NK-92 (cell line): ENCODE results near the gene YDJC.
"Not testable (repeated sequence)": the region's sequence is repeated elsewhere in the genome, so short reads cannot be mapped to it uniquely, and the experiment has no call there.

ENCODE experiments used
- DNase-seq: peaks from one replicate; lab custom pipeline; 2025; ENCODE audit not compliant: unreplicated experiment; lab: John Stamatoyannopoulos, UW

The YDJC gene

DNA sequence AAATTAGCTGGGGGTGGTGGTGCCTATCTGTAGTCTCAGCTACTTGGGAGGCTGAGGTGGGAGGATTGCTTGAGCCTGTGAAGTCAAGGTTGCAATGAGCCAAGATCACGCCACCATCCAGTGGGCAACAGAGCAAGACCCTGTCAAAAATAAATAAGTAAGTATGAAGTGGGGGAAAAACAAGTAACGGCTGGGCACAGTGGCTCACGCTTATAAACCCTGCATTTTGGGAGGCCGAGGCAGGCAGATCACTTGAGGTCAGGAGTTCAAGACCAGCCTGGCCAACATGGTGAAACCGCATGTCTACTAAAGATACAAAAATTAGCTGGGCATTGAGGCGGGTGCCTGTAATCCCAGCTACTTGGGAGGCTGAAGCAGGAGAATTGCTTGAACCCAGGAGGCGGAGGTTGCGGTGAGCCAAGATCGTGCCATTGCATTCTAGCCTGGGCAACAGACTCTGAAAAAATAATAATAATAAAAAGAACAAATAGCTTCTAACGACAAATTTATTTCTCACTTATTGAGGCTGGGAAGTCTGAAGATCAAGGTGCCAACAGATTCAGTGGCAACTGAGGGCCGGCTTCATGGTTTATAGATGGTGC lies 20.2 kb downstream of the YDJC start:
- not testable (repeated sequence) for DNase-seq

DNA sequence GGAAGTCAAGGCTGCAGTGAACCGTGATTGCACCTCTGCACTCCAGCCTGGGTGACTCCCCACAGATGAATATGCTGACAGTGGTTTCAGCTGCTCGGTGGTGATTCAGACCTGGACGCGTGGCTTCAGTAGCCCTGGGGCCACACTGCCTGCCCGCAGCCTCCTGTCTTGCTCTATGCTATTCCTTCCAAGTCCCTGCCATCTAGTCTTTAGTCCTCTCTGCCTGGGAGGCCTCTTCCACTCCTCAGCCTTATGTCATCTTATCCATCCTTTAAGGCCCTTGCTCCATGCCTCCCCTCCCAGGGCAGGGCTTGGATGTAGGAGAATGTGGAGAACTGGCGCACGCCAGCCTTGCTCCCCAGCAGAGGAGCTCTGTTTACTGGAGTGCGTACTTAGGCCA lies 23.0 kb downstream of the YDJC start:
- no peak for DNase-seq

DNA sequence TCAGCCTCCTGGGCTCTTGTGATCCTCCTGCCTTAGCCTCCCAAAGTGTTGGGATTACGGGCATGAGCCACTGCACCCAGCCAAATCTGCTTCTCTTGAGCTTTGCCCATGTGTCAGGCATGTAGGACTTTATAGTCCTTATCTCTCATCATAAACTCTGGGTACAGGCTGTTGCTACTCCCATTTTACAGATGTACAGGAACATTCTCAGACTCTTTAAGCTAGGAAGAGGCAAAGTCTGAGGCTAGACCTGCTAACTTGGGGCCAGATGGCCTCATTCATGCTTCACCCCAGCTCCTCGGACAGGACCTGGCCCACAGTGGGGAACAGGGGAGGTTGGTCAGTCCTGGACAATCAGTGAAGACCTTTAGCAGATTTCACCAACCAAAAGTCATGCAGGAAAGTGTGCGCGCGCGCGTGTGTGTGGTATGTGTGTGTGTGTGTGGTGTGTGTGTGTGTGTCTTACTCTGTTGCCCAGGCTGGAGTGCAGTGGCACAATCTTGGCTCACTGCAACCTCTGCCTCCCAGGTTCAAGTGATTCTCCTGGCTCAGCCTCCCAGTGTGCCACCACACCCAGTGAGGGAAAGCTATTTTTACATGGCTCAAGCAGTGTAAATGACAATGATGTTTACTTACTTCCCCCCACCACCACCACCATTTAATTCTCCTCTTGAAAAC lies 23.8 kb downstream of the YDJC start:
- DNase-seq: no peak

DNA sequence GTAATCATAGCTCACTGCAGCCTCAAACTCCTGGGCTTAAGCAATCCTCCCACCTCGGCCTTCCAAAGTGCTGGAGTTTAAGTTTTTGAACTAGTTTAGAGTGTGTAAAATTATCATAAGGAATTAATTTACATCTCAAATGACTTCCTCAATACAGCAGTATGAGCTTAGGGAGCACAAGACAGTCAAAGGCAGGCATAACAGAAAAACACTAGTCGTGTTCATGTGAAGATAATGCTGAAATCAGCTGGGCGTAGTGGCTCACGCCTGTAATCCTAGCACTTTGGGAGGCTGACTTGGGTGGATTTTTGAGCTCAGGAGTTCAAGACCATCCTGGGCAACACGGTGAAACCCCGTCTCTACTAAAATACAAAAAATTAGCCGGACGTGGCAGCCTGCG lies 25.8 kb downstream of the YDJC start:
- DNase-seq: no peak

DNA sequence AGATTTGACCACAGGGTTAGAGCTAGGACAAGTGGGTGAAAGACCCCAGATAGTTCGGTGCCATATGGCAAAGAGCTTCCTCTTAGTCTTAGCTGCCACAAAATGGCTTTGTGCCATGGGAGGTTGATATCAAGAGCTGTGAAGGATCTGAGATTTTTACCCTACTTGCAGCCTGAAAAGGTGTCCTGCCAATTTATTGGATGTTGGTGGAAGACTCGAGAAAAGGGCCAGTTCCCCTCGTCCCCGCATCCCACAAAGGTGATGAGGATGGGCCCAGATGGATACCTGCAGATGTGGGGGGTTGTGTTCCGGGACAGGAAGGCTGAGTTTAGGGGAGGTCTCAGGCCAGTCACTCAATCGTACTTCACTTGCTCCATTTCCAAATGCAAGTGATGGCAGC lies 27.2 kb downstream of the YDJC start:
- no peak for DNase-seq

DNA sequence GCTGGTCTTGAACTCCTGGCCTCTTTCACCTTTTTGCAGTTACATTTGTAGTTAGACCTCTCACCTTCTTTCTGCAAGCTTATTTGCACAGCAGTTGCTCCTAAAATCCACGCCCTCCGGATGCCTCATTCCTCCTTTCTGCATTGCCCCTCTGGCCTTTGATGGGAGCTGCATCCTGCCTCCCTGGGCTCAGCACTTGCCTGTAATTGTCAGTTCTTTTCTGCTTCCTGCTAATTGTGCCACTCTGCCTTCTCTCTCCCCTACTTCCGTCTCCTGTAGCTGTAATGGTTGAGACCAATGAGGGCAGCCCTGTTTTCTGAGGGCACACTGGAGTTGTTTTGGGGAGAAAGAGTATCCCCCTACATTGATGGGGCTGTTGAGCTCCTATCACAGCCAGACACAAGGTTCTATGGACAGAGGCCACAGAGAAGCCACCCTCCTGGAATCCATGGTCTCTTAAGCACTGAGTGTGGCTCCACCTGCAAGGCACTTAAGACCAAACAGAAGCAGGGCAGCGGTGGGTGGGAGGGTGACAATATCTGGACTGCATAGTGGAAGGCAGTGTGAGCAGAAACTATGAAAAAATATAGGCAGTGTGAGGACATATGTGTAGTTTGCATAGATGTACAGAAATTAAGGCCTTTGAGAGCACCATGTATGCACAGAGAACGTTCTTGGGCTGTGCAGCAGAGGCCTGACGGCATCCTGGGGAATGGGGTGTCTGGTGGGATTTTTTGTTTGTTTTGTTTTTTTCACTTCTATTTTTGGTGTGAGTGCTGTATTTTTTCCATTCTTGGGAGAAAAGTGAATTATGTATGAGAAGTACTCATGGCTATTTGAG lies 30.5 kb downstream of the YDJC start:
- DNase-seq: no peak

DNA sequence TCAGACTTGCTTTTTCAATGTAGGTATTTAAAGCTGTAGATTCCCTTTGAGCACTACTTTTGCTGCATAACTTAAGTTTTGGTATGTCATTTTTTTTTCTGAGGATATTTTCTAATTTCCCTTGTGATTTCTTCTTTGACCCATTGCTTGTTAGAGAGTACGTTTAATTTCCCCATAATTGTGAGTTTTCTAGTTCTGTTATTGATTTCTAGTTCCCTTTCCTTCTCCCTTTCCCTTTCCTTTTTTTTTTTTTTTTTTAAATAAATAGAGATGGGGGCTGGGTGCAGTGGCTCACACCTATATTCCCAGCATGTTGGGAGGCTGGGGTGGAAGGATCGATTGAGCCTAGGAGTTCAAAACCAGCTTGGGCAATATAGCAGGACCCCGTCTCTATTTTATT lies 31.5 kb downstream of the YDJC start:
- DNase-seq: no peak

DNA sequence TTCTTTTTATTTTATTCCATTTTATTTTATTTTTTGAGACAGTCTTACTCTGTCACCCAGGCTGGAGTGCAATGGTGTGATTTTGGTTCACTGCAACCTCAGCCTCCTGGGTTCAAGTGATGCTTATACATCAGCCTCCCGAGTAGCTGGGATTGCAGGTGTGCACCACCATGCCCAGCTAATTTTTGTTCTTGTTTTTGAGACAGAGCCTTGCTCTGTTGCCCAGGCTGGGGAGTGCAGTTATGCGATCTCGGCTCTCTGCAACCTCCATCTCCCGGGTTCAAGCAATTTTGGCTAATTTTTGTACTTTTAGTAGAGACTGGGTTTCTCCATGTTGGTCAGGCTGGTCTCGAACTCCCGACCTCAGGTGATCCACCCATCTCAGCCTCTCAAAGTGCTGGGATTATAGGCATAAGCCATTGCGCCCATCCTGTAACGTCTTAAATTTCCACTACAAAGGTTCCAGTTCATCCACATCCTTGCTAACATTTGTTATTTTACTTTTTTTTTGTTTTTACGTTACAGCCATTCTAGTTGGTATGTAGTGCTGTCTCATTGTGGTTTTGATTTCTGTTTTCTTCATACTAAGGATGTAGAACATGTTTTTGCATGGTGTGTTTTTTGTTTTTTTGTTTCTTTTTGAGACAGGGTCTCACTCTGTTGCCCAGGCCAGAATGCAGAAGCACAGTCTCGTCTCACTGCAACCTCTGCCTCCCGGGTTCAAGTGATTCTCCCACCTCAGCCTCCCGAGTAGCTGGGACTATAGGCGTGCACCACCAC lies 33.3 kb downstream of the YDJC start:
- DNase-seq: not testable (repeated sequence)

DNA sequence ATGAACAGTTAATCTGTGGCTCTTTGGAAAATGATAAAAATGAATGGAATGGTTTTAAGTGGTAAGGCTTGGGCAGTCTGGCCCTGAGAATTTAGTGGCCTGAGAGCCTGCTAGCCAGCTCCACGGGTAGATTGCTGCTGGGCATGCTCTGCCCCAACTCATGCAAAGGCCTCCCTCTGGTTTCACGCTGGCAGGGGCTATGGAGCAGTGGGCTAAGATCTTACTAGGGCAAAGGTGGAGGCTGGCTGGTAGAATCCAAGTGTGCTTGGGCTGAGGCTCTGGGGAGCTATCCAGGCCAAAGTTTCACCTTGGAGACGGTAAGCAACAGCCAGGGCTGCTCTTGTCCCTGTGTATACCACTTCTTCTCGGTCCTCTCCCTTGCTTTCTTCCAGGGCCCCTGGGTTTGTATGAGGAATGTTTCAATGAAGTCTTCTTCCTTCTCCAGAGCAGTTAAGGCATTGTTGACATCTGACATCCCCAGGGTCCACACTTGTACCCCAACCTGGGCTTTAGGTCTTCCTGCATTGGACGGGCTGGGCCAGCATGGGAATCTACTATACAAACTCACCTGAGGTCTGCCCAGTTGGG lies 34.9 kb downstream of the YDJC start:
- no peak for DNase-seq

DNA sequence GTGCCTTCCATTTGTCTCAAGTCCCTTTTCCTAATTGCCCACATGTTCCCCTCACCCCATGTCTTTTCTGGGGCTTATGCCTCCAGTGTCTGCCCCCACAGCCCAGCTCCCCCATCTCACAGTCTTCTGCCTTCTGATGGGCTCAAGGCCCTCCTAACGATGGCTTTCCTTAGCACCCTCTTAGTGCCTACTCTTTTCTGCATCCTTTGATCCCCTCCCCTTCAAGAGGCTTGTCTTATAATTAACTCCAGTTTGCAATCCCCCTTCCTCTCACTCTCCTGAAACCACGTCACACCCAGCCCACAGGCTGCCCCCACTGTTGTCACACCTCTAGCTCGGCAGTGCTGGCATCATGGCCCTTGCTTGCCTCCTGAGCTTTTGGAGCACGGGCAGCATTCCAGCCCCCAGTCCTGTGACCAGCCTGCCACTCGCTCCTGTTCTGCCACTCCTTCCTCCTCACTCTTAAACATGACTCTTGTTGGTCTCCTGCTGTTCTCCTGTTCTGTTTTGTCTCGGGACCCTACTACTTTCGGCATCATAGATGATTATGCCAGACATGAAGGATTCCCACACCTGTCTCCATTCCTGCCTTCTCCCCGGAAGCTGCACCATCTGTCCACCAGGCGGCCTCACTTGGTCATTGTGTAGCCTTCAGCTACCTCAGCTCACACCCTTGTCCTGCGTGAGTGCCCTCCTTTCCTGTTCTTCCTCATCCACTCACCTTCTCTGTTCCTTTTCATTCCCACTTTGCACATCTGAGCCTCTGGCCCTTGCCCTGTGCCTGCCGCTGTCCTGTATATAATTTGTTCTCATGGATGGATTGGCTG lies 36.2 kb downstream of the YDJC start:
- DNase-seq: no peak

DNA sequence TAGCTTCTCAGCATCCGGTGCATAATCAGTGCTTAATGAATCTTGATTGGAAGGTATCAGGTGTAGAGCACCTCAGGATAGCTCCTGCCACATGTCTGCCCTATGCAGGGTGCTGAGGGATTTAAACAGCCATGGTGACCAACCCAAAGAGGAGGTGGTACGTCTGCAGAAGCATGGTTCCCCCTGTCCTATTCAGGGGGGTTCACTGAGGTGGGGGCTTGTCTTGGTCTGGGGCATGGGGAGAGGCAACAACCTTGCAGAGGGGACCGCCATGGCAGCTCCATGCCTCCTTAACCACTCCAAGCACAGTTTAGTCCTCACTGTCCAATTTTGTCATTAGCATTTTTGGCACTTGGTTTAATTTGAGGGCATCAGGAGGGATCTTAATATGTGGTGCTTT lies 37.4 kb downstream of the YDJC start:
- DNase-seq: no peak

DNA sequence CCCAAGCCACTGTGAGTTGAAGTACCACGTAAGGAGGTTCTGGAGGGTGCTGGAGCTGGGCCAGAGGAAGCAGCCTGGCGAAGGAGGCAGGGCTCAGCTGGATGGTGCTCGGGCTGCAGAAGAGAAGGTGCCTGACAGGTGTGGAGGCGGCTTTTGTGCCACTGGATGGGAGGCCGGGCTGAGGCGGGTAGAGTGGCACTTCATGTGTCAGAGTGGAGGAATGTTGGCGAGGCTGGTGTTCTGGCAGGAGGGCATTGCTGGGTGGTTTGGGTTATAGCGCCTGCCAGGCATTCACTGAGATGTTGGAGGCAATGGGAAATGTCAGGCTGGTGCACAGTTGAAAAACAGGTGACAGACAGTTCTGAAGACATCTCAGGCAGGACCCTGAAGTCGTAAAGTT lies 38.1 kb downstream of the YDJC start:
- no peak for DNase-seq

DNA sequence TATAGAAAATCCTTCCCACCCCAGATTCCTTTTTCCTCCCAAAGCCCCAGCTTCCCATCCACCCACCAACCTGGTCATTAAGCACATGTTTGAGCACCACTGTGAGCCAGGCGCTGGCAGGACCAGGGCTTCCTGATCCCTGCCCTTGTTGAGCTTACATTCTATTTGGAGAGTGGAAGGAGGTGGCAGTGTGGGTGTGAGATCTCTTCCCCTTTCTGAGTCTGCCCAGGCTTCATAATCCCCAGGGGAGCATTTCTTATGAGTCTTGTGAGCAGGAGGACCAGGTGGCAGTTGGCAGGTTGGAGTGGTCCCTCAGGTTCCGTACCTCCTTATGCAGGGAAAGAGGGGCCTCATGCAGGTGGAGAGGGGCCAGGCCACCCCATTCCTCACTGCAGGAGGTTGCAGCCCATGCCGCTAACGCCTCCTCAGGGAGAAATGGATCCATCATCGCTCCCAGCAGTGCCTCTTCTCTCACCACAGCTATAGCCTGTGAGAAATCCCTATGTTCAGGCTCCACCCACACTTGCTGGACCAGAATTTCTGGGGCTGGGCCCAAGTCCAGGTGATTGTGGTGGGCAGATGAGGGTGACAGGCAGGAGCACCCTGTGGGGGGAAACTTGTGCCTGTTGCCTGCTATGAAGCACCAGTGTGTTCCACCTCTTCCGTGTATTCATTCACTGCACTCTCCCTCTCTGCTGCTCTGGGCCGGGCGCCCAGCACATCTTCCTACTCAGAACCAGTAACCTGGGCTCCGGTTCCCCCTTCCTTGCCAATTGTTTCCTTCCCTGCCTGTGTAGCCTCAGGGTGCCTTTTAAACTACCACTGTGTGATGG lies 38.8 kb downstream of the YDJC start:
- DNase-seq: no peak

DNA sequence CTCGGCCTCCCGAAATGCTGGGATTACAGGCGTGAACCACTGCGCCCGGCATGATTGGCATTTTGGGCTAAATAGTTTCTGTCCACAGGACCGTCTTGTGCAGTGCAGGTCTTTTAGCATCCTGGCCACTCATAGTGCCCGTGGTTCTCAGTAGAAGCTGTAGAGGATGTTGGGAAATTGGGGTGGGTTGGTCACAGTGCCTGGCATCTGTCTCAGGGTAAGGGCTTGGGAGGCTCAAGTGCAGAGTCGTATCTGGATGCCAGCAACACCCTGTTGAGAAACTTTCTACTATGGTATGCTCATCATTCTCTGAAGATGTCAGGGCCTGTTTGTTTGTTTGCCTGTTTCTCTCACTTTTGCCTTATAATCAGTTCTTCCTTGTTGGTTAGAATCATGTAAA lies 40.4 kb downstream of the YDJC start:
- DNase-seq: no peak

DNA sequence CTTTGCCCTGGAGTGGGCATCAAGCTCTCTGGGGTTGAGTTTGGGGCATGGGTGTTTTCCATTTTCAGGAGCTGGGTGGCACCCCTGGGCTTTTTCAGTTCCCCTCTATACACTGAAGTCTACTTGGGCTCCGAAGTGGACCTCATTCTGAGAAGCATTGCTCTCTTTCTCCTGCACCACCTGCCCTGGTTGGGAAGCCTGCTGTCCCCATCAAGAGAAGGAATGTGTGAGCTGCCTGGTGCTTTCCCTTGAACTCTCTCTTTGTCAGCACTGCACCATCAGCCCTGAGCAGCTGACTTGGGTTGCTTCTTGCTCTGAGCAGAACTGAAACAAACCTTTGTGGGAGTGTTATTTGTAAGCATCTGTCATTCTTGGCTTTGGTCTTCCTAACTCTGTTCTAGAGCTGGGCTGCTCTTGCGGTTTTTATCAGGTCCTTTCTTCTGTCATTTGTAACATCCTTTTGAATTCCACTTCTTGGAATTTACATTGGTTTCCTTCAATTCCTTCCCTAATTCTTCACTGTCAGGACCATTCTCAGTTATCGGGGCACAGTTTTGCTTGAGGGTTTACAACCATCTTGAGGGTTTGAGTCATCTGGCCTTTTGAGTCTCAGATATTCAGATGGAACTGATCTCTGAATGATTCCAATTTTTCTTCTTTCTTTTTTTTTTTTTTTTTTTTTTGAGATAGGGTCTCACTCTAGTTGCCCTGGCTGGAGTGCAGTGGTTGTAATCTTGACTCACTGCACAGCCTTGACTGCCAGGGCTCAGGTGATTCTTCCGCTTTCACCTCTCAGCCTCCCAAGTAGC lies 41.8 kb downstream of the YDJC start:
- DNase-seq: no peak

DNA sequence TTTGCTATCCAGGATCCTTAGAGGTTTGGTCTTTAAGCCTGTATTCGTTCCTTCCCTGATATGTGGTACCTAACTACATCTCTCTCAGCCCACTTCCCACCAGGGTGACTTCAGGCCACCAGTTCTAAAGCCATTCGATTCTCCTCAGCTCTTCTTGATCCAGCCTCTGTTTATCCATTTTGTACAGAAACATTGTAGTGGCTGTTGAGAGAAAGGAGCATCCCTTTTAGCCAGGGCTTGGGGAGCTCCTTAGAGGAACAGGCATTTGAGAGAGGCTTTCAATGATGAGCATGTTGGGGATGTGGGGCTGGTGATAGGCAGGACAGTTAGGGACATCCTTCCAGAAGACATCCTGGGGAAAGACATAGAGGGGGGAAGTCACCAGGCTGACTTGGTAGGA lies 44.4 kb downstream of the YDJC start:
- no peak for DNase-seq

DNA sequence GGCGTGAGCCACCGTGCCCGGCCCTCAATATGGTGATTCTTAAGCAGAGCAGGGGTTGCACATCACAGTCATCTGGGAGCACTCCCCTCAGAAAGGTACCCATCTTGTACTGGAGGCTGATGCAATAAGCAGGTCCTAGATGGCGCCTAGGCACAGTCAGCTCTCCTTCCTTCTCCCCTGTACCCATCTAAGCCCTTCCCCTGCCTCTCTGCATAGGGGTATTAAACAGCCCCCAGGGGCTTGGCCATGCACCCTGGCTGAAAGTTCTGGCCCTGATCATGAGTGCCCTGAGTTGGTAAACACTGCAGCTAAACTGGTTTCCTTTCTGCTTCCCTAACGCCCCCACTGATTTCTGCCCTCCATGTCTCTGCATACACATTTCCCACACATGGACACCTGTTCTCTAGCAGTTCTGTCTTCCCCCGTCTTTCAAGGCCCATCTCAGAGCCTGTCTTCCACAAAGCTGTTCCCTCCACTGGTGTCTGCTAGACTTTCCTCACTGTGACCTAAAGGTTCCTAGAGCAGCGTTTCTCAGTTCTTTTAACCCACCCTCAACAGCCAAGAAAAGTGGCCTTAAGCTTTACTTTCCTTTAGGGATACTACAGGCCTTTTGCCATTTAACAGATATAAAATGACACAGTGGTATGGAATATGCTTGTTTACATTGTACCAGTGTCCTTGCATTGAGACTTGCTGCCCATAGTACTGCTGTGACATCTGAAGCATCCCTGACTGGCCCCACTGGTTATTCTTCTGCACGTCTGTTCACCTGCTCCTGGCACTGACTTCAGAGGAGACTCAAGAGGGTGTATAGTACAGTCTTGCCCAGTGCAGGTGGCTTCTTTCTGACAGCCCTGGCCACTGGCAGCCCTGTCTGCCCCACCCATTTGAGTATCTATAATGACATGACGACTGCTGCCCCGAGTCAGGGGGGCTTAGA lies 46.8 kb downstream of the YDJC start:
- no peak for DNase-seq
